Body of pancreas (tissue), 4 donors: ENCODE results near the gene RPS19BP1.

Experiments
- POLR2A ChIP-seq, 3 donors: fragments of 450-650 bp; IDR thresholded peaks; one replicate each; pipeline ENCODE4 v1.6.1; 2016; ENCODE audit warnings: antibody characterized with exemption in 3 of 3, mild to moderate bottlenecking in 2 of 3
- TF ChIP-seq, protein P1 (sequence below), 7 experiments: fragments of 450-650 bp in 4 of 7; fragments of 200-600 bp in 3 of 7; sonication (generic) in 3 of 7; IDR thresholded peaks; one replicate each; pipeline ENCODE4 v1.5.1; 2016 to 2019; ENCODE audit warnings: antibody characterized with exemption in 7 of 7

DNA sequence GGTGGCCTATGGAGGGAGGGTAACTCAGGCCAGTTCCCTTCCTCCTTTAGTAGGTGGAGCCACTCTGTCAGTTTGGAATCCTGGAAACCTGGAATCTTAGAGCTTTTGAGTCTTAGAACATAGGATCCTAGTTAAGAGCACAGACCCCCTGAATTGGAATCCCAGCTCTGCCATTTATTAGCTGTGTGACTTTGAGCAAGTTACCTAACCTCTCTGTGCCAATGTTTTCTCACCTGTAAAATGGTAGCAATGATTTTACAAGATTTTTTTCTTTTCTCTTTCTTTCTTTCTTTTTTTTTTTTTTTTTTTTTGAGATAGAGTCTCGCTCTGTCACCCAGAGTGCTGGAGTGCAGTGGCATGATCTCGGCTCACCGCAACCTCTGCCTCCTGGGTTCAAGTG is 20.9 kb upstream of the RPS19BP1 start:
- TF ChIP-seq, protein P1, sequence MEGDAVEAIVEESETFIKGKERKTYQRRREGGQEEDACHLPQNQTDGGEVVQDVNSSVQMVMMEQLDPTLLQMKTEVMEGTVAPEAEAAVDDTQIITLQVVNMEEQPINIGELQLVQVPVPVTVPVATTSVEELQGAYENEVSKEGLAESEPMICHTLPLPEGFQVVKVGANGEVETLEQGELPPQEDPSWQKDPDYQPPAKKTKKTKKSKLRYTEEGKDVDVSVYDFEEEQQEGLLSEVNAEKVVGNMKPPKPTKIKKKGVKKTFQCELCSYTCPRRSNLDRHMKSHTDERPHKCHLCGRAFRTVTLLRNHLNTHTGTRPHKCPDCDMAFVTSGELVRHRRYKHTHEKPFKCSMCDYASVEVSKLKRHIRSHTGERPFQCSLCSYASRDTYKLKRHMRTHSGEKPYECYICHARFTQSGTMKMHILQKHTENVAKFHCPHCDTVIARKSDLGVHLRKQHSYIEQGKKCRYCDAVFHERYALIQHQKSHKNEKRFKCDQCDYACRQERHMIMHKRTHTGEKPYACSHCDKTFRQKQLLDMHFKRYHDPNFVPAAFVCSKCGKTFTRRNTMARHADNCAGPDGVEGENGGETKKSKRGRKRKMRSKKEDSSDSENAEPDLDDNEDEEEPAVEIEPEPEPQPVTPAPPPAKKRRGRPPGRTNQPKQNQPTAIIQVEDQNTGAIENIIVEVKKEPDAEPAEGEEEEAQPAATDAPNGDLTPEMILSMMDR (IDR thresholded peaks at IDR 0.05), result no peak
- no peak for TF ChIP-seq POLR2A (IDR thresholded peaks at IDR 0.05)
